Measurements from ENCODE around the gene FRYL. TPM values are rescaled to one million over a fixed set of nuclear protein-coding genes. Genes with fewer than 3 reads are reported as not detected.

FRYL gene
- total and polyA plus RNA-seq, 2 of the 13 experiments (the other 11 are each of a cell fraction or from before 2014, with no cell fraction given), result 9.7 to 19.6 TPM

GRCh38 chr4:48706736-48707135, 73.3 kb downstream of the FRYL start:
- TF ChIP-seq CBX2 (IDR thresholded peaks at IDR 0.05; ENCODE audit: low read depth, low read length) (no peak), CBX2 (CRISPR knock-in tag; IDR thresholded peaks at IDR 0.05; ENCODE audit: low read depth) (no peak), ZEB1 (IDR thresholded peaks at IDR 0.05; ENCODE audit: insufficient replicate concordance, low read depth) (no peak), ZNF552 (CRISPR knock-in tag; IDR thresholded peaks at IDR 0.05; ENCODE audit: borderline replicate concordance) (no peak), HOXA5 (CRISPR knock-in tag; IDR thresholded peaks at IDR 0.05) (no peak), ZNF629 (CRISPR knock-in tag; conservative IDR thresholded peaks at IDR 0.05) (no peak), BORCS8-MEF2B (CRISPR knock-in tag; IDR thresholded peaks at IDR 0.05) (no peak), DMAP1 (CRISPR knock-in tag; IDR thresholded peaks at IDR 0.05) (no peak), NR2C2 (CRISPR knock-in tag; IDR thresholded peaks at IDR 0.05; ENCODE audit: borderline replicate concordance) (no peak), ZFYVE20 (CRISPR knock-in tag; IDR thresholded peaks at IDR 0.05; ENCODE audit: borderline replicate concordance, low read depth) (no peak), ZSCAN25 (CRISPR knock-in tag; IDR thresholded peaks at IDR 0.05) (no peak), ZNF142 (CRISPR knock-in tag; IDR thresholded peaks at IDR 0.05) (no peak), CREB1 (IDR thresholded peaks at IDR 0.05) (no peak), CREB1 (CRISPR knock-in tag; IDR thresholded peaks at IDR 0.05) (no peak), ZNF782 (CRISPR knock-in tag; IDR thresholded peaks at IDR 0.05; ENCODE audit: borderline replicate concordance) (no peak), MZF1 (CRISPR knock-in tag; IDR thresholded peaks at IDR 0.05; ENCODE audit: borderline replicate concordance) (no peak)
- TF ChIP-seq, protein P1, sequence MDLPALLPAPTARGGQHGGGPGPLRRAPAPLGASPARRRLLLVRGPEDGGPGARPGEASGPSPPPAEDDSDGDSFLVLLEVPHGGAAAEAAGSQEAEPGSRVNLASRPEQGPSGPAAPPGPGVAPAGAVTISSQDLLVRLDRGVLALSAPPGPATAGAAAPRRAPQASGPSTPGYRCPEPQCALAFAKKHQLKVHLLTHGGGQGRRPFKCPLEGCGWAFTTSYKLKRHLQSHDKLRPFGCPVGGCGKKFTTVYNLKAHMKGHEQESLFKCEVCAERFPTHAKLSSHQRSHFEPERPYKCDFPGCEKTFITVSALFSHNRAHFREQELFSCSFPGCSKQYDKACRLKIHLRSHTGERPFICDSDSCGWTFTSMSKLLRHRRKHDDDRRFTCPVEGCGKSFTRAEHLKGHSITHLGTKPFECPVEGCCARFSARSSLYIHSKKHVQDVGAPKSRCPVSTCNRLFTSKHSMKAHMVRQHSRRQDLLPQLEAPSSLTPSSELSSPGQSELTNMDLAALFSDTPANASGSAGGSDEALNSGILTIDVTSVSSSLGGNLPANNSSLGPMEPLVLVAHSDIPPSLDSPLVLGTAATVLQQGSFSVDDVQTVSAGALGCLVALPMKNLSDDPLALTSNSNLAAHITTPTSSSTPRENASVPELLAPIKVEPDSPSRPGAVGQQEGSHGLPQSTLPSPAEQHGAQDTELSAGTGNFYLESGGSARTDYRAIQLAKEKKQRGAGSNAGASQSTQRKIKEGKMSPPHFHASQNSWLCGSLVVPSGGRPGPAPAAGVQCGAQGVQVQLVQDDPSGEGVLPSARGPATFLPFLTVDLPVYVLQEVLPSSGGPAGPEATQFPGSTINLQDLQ (CRISPR knock-in tag; IDR thresholded peaks at IDR 0.05), result no peak
- BruUV-seq (replicated peaks), result no TSS peak
- Histone ChIP-seq H3K27ac (ENCODE audit: extremely low read length, insufficient read depth, low read length) (no peak overlapping the region), H2AFZ (ENCODE audit: low read length) (no peak overlapping the region), H3K27me3 (ENCODE audit: control insufficient read depth in 1 of 2, insufficient read depth in 2 of 2, low read length in 2 of 2) (no peaks in the 10 kb centered on the region), H3K36me3 (replicated peaks in 1 of 2; ENCODE audit: control insufficient read depth in 1 of 2, insufficient read depth in 2 of 2, low read length in 2 of 2) (0 out of 5 replicates have a peak, but pooled peaks cover 0 to 2% of the 10 kb centered on the region in 2 experiments), H3K9ac (ENCODE audit: insufficient read depth, low read depth, low read length) (no peak overlapping the region), H3K4me1 (ENCODE audit: insufficient read depth, low read length) (peaks cover 8% of the 10 kb centered on the region), H4K20me1 (ENCODE audit: insufficient read depth, low read length) (no peaks in the 10 kb centered on the region), H3K79me2 (ENCODE audit: insufficient read depth, low read length) (peaks cover 2% of the 10 kb centered on the region), H3K4me2 (ENCODE audit: low read depth, low read length) (no peak overlapping the region), H3K9me3 (ENCODE audit: low read length) (no peaks in the 10 kb centered on the region), H3K4me3 (replicated peaks in 1 of 3; ENCODE audit: insufficient read depth in 1 of 3, low read depth in 2 of 3, low read length in 3 of 3) (no peak overlapping the region)
- peak; percentile 41; the same call in 1 of the 3 replicates for ATAC-seq
- in situ Hi-C loops (cut with HindIII; ENCODE audit: extremely low pct_ligation_motif_present, low pct_unique_long_range_greater_than_20kb), result no loop called here
- no peak for FAIRE-seq
- intact Hi-C loops (cut with micrococcal nuclease; ENCODE audit: unreplicated experiment), result no loop called here
- POLR2A ChIA-PET, result no interaction called here
- CTCF ChIA-PET (ENCODE audit: low intra/inter-chr PET ratio, low total read pairs), result no interaction called here
- DNase-seq (ENCODE audit: low spot score), result peak; percentile 23

Measured in HepG2 (cell line).